ENCODE results near the gene GPAT3.

- TF ChIP-seq POLR2A (IDR thresholded peaks at IDR 0.05; ENCODE audit: extremely low read depth, insufficient read length) (no peak), CTCF (IDR thresholded peaks at IDR 0.05; ENCODE audit: low read depth, low read length) (no peak), MAX (IDR thresholded peaks at IDR 0.05; ENCODE audit: low read depth, low read length) (no peak), MYC (IDR thresholded peaks at IDR 0.05; ENCODE audit: low read depth, low read length) (no peak)
Observed at GRCh38 chr4:83582289-83582785, 46.4 kb downstream of the GPAT3 start.

Data from NB4 (cell line).